Endodermal cell (in vitro differentiated cells): ENCODE results near the gene DDX10. TPM values are rescaled to one million over a fixed set of nuclear protein-coding genes. Genes with fewer than 3 reads are reported as not detected.
"Not testable (repeated sequence)": the region's sequence is repeated elsewhere in the genome, so short reads cannot be mapped to it uniquely, and the experiment has no call there.

ENCODE experiments used
- DNase-seq: peaks from one replicate; pipeline ENCODE4 v3.0.0-alpha.2; 2017
- H3K27ac ChIP-seq: 2 replicates; pipeline ENCODE4 v1.5.1; 2013; ENCODE audit warnings: mild to moderate bottlenecking, low read depth, low read length, moderate library complexity
- H3K27me3 ChIP-seq: 2 replicates; pipeline ENCODE4 v1.6.1; 2013; ENCODE audit warnings: mild to moderate bottlenecking, low read length, moderate library complexity; ENCODE audit not compliant: insufficient read depth, control insufficient read depth, poor library complexity, severe bottlenecking
- H3K36me3 ChIP-seq: 2 replicates; pipeline ENCODE4 v1.7.0; 2013; ENCODE audit warnings: mild to moderate bottlenecking, low read length, moderate library complexity; ENCODE audit not compliant: control insufficient read depth, insufficient read depth
- H3K4me1 ChIP-seq: one replicate; pipeline ENCODE4 v1.7.0; 2013; ENCODE audit warnings: low read length; ENCODE audit not compliant: control insufficient read depth, insufficient read depth
- H3K4me3 ChIP-seq: 2 replicates; pipeline ENCODE4 v1.5.1; 2013; ENCODE audit warnings: mild to moderate bottlenecking, low read length, moderate library complexity
- H3K9ac ChIP-seq: 2 replicates; pipeline ENCODE4 v1.6.1; 2013; ENCODE audit warnings: mild to moderate bottlenecking, low read length, moderate library complexity; ENCODE audit not compliant: poor library complexity, severe bottlenecking; ENCODE audit errors: extremely low read depth
- H3K9me3 ChIP-seq: 2 replicates; pipeline ENCODE4 v1.6.1; 2013; ENCODE audit warnings: mild to moderate bottlenecking, low read length, moderate library complexity; ENCODE audit not compliant: control insufficient read depth
- H3K27ac Mint-ChIP-seq: 2 replicates; pipeline ENCODE4 v1.8.0; 2020; ENCODE audit warnings: mixed read lengths
- H3K27me3 Mint-ChIP-seq: 2 replicates; pipeline ENCODE4 v1.8.0; 2021; ENCODE audit warnings: mild to moderate bottlenecking, mixed read lengths; ENCODE audit not compliant: insufficient read depth
- H3K36me3 Mint-ChIP-seq: 2 replicates; pipeline ENCODE4 v1.8.0; 2020; ENCODE audit warnings: low read depth, mixed read lengths
- H3K4me1 Mint-ChIP-seq: 2 replicates; pipeline ENCODE4 v1.8.0; 2020; ENCODE audit warnings: mixed read lengths
- H3K4me3 Mint-ChIP-seq: 2 replicates; pipeline ENCODE4 v1.8.0; 2020; ENCODE audit warnings: mild to moderate bottlenecking, moderate library complexity, mixed read lengths
- H3K9me3 Mint-ChIP-seq: 2 replicates; pipeline ENCODE4 v1.8.0; 2020; ENCODE audit warnings: mild to moderate bottlenecking, mixed read lengths
- WGBS, 2 experiments: methylation state at CpG; one replicate each; pipeline versions ENCODE4 v1.1.5 to v1.1.7; 2013; ENCODE audit warnings: missing lambda C conversion rate in 2 of 2, mixed read lengths in 1 of 2; ENCODE audit not compliant: insufficient coverage in 1 of 2, insufficient read length in 1 of 2; 5-methylcytosine and 5-hydroxymethylcytosine counted together
- total RNA-seq, 2 donors: library from RNA; stranded (reverse); fragmentation: NEBNext Ultra II Directional in 1 of 2; extraction: Animal tissue kit (Norgen Biotek cat#: 25700) in 1 of 2; gene quantifications; 2 replicates in 1 of 2; 3 replicates in 1 of 2; pipeline ENCODE4 v1.2.1, GENCODE V29; 2021
- TF ChIP-seq, protein P1 (sequence below): fragments of 200-600 bp; sonication (generic); conservative IDR thresholded peaks from 2 replicates; pipeline ENCODE4 v1.5.0; 2021; ENCODE audit warnings: antibody characterized with exemption, mild to moderate bottlenecking

Gene DDX10
- total RNA-seq, 2 donors from 2014 or later: 31.1 to 32.7 TPM

DNA sequence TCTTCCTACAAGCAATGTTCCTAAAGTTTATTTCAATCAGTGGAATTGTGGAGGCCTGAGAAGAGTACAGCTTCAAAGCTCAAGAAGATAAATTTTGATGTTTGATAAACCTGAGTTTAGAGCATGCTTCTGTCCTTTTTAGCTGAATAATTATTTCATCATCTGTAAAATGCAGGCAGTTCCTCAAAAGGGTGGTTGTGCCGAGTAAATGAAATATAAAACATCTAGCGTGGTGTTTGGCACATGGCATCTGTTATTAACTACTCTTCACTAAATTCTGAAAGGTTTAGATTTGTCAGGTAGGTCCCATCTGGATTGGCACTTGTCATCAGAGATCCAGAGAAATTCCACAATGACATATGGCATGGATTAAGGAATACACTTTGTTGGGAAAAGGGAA, 155.1 kb downstream of the DDX10 start:
- H3K4me3 ChIP-seq: no peak overlapping the region
- Mint-ChIP-seq H3K27me3 (no peaks in the 10 kb centered on the region), H3K9me3 (no peaks in the 10 kb centered on the region), H3K27ac (no peak overlapping the region), H3K36me3 (no peaks in the 10 kb centered on the region), H3K4me1 (peaks cover 10% of the 10 kb centered on the region), H3K4me3 (no peak overlapping the region)
- H3K27me3 ChIP-seq: no peaks in the 10 kb centered on the region
- H3K9me3 ChIP-seq: no peaks in the 10 kb centered on the region
- no peak overlapping the region for H3K27ac ChIP-seq
- WGBS, 2 experiments: 100% methylated on average over 1 to 2 of the region's 2 CpGs
- DNase-seq: no peak
- no peak overlapping the region for H3K9ac ChIP-seq
- TF ChIP-seq, protein P1, sequence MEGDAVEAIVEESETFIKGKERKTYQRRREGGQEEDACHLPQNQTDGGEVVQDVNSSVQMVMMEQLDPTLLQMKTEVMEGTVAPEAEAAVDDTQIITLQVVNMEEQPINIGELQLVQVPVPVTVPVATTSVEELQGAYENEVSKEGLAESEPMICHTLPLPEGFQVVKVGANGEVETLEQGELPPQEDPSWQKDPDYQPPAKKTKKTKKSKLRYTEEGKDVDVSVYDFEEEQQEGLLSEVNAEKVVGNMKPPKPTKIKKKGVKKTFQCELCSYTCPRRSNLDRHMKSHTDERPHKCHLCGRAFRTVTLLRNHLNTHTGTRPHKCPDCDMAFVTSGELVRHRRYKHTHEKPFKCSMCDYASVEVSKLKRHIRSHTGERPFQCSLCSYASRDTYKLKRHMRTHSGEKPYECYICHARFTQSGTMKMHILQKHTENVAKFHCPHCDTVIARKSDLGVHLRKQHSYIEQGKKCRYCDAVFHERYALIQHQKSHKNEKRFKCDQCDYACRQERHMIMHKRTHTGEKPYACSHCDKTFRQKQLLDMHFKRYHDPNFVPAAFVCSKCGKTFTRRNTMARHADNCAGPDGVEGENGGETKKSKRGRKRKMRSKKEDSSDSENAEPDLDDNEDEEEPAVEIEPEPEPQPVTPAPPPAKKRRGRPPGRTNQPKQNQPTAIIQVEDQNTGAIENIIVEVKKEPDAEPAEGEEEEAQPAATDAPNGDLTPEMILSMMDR: no peak
- no peaks in the 10 kb centered on the region for H3K36me3 ChIP-seq
- no peaks in the 10 kb centered on the region for H3K4me1 ChIP-seq

DNA sequence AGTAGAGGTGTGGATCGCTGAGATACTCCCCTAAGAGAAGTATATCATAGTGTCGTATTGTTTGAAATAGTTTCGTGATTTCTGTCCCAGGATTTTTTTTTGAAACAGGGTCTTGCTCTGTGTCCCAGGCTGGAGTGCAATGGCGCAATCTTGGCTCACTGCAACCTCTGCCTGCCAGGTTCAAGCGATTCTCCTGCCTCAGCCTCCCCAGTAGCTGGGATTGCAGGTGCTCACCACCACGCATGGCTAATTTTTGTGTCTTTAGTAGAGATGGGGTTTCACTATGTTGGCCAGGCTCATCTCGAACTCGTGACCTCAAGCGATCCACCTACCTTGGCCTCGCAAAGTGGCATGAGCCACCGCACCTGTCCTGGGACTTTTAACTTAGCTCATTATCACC, 159.1 kb downstream of the DDX10 start:
- H3K27me3 Mint-ChIP-seq, H3K4me3 Mint-ChIP-seq, H3K36me3 Mint-ChIP-seq, H3K4me1 Mint-ChIP-seq, H3K27me3 ChIP-seq, H3K4me1 ChIP-seq, H3K36me3 ChIP-seq, H3K9me3 ChIP-seq, DNase-seq, H3K9ac ChIP-seq, H3K4me3 ChIP-seq, H3K27ac ChIP-seq, H3K27ac Mint-ChIP-seq, H3K9me3 Mint-ChIP-seq: not testable (repeated sequence)
- WGBS, 2 experiments: 96 to 97% methylated on average over 10 to 11 of the region's 11 CpGs

DNA sequence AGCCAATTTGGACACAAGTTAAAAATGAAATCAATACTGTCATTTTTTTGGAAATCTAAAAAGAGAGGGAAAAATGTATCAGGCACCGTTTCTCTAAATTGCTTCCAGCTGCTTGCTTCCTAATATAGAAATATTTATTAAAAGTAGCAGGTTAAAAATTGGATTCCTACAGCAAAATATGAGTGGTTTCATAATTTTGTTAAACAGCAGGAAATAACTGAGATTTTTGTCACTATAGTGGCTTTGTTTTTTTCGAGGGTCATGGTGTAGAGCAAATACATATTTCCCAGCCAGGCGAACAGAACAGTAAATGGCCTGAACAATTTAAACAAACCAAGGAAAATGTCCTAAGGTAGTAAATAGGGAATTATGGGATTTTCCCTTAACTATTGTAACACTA, 159.7 kb downstream of the DDX10 start:
- H3K36me3 ChIP-seq: no peaks in the 10 kb centered on the region

More for the DNA sequence above, 159.7 kb downstream of the DDX10 start:
- H3K4me3 Mint-ChIP-seq: no peak overlapping the region
- no peaks in the 10 kb centered on the region for H3K27me3 Mint-ChIP-seq
- H3K9me3 ChIP-seq: peaks cover 3% of the 10 kb centered on the region
- H3K27ac ChIP-seq: no peak overlapping the region
- H3K36me3 Mint-ChIP-seq: peaks cover 7% of the 10 kb centered on the region
- H3K4me1 Mint-ChIP-seq: peaks cover 3% of the 10 kb centered on the region
- no peak overlapping the region for H3K27ac Mint-ChIP-seq
- TF ChIP-seq, protein P1: no peak
- peaks cover 12% of the 10 kb centered on the region for H3K9me3 Mint-ChIP-seq
- no peaks in the 10 kb centered on the region for H3K27me3 ChIP-seq
- no peaks in the 10 kb centered on the region for H3K4me1 ChIP-seq
- WGBS, 2 experiments: 87 to 100% methylated on average over 1 to 3 of the region's 3 CpGs
- DNase-seq: no peak
- H3K9ac ChIP-seq: no peak overlapping the region
- H3K4me3 ChIP-seq: no peak overlapping the region
